PC-9 (cell line): ENCODE measurements around the gene BAIAP2. TPM values are rescaled to one million over a fixed set of nuclear protein-coding genes. Genes with fewer than 3 reads are reported as not detected.

Experiments
- BruUV-seq: library from RNA; stranded (reverse); fragments of 400-500 nt; replicated peaks from 2 replicates; lab custom pipeline; 2021; lab: Mats Ljungman, UMichigan
- CTCF ChIA-PET: fragments of 300-600 bp; sonication (Branson Sonifier 250); formaldehyde crosslinking; loops from one replicate; lab custom pipeline; 2022; ENCODE audit warnings: antibody characterized with exemption; lab: Charles Lee
- POLR2A ChIA-PET: fragments of 300-600 bp; sonication (Branson Sonifier 250); formaldehyde crosslinking; loops from one replicate; lab custom pipeline; 2022; ENCODE audit warnings: antibody characterized with exemption; ENCODE audit not compliant: unreplicated experiment; lab: Charles Lee
- DNase-seq, 2 experiments: peaks; one replicate each; pipeline versions ENCODE4 v3.0.0 to v3.0.0-alpha.2; 2015 to 2022; ENCODE audit warnings: mixed read lengths in 1 of 2
- H2AFZ ChIP-seq: fragments of 200-600 bp; sonication (generic); 2 replicates; pipeline ENCODE4 v1.8.1; 2017; ENCODE audit warnings: antibody characterized with exemption
- H3F3A ChIP-seq: fragments of 200-600 bp; sonication (generic); 2 replicates; pipeline ENCODE4 v1.8.1; 2017; ENCODE audit warnings: antibody characterized with exemption, mild to moderate bottlenecking, low read depth; ENCODE audit not compliant: insufficient read depth
- H3K27ac ChIP-seq: fragments of 200-600 bp; sonication (generic); 2 replicates; pipeline ENCODE4 v1.6.1; 2016; ENCODE audit warnings: mixed run types
- H3K27me3 ChIP-seq: fragments of 200-600 bp; sonication (generic); 2 replicates; pipeline ENCODE4 v1.6.1; 2016; ENCODE audit warnings: low read depth, mixed run types; ENCODE audit not compliant: insufficient read depth
- H3K36me3 ChIP-seq: fragments of 200-600 bp; sonication (generic); 2 replicates; pipeline ENCODE4 v1.6.1; 2016; ENCODE audit warnings: low read depth, mixed run types
- H3K4me1 ChIP-seq: fragments of 200-600 bp; sonication (generic); replicated peaks from 2 replicates; pipeline ENCODE4 v1.6.1; 2016; ENCODE audit warnings: mixed run types; ENCODE audit not compliant: insufficient read depth
- H3K4me2 ChIP-seq: fragments of 200-600 bp; sonication (generic); 2 replicates; pipeline ENCODE4 v1.6.1; 2017; ENCODE audit warnings: mixed run types
- H3K4me3 ChIP-seq: fragments of 200-600 bp; sonication (generic); 2 replicates; pipeline ENCODE4 v1.6.1; 2016; ENCODE audit warnings: mixed run types
- H3K79me2 ChIP-seq: fragments of 200-600 bp; sonication (generic); 2 replicates; pipeline ENCODE4 v1.6.1; 2017; ENCODE audit warnings: low read depth, mixed run types
- H3K9me2 ChIP-seq: fragments of 200-600 bp; sonication (generic); 2 replicates; pipeline ENCODE4 v1.8.1; 2017; ENCODE audit warnings: mild to moderate bottlenecking; ENCODE audit not compliant: insufficient read depth
- H3K9me3 ChIP-seq: fragments of 200-600 bp; sonication (generic); 2 replicates; pipeline ENCODE4 v1.8.1; 2016; ENCODE audit warnings: low read depth; ENCODE audit not compliant: insufficient read depth
- H4K20me1 ChIP-seq: fragments of 200-600 bp; sonication (generic); 2 replicates; pipeline ENCODE4 v1.8.1; 2017; ENCODE audit not compliant: insufficient read depth
- EZH2 ChIP-seq: fragments of 200-600 bp; sonication (generic); IDR thresholded peaks from 2 replicates; pipeline ENCODE4 v1.8.0; 2017; ENCODE audit warnings: antibody characterized with exemption, low read depth
- intact Hi-C: fragments of 100-400 bp; cut with micrococcal nuclease; formaldehyde crosslinking; loops from one replicate; pipeline ENCODE4 v1.10.0; 2022; ENCODE audit not compliant: unreplicated experiment
- total RNA-seq: library from RNA; stranded (reverse); gene quantifications from 2 replicates; pipeline ENCODE4 v1.2.3, GENCODE V29; 2021
- TF ChIP-seq, protein P1 (sequence below): fragments of 200-600 bp; sonication (generic); conservative IDR thresholded peaks from 2 replicates; pipeline ENCODE4 v1.6.1; 2017; ENCODE audit warnings: mixed run types, antibody characterized with exemption, mild to moderate bottlenecking, moderate library complexity

BAIAP2 gene
- total RNA-seq, 1 experiment from 2014 or later, result 125 TPM

DNA sequence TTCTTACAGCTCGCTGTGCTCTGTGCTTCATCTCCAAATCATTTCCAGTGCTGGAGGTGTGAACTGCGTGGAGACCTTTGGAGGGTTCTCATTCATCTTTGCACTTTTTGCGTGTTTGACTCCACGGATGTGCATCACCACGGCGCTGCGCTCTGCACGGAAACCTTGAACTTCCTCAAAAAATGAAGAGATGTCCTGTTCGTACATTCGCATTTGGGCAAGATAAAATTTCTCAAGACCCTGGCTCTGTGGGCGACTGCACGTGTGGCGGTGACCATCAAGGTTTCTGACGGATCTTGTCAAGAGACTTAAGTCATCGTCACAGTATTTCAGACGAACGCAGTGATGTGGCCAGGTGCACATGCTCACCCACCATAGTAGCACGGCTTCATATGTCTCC is 120.0 kb downstream of the BAIAP2 start:
- intact Hi-C loops, result no loop called here
- no TSS peak for BruUV-seq
- H3K36me3 ChIP-seq, result no peaks in the 10 kb centered on the region
- no peaks in the 10 kb centered on the region for H3K9me2 ChIP-seq
- no peaks in the 10 kb centered on the region for H3K79me2 ChIP-seq
- H4K20me1 ChIP-seq, result no peaks in the 10 kb centered on the region
- no peak overlapping the region for H3K4me3 ChIP-seq
- no peaks in the 10 kb centered on the region for H3F3A ChIP-seq
- no peak overlapping the region for H3K27ac ChIP-seq
- ChIA-PET CTCF (no interaction called here), POLR2A (no interaction called here)
- no peak overlapping the region for H2AFZ ChIP-seq
- no peaks in the 10 kb centered on the region for H3K9me3 ChIP-seq
- H3K27me3 ChIP-seq, result peaks cover 30% of the 10 kb centered on the region; the same call in 1 of the 2 replicates
- no peaks in the 10 kb centered on the region for H3K4me1 ChIP-seq
- H3K4me2 ChIP-seq, result no peak overlapping the region
- no peak for TF ChIP-seq EZH2
- TF ChIP-seq, protein P1, sequence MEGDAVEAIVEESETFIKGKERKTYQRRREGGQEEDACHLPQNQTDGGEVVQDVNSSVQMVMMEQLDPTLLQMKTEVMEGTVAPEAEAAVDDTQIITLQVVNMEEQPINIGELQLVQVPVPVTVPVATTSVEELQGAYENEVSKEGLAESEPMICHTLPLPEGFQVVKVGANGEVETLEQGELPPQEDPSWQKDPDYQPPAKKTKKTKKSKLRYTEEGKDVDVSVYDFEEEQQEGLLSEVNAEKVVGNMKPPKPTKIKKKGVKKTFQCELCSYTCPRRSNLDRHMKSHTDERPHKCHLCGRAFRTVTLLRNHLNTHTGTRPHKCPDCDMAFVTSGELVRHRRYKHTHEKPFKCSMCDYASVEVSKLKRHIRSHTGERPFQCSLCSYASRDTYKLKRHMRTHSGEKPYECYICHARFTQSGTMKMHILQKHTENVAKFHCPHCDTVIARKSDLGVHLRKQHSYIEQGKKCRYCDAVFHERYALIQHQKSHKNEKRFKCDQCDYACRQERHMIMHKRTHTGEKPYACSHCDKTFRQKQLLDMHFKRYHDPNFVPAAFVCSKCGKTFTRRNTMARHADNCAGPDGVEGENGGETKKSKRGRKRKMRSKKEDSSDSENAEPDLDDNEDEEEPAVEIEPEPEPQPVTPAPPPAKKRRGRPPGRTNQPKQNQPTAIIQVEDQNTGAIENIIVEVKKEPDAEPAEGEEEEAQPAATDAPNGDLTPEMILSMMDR, result no peak
- DNase-seq, result no peak

DNA sequence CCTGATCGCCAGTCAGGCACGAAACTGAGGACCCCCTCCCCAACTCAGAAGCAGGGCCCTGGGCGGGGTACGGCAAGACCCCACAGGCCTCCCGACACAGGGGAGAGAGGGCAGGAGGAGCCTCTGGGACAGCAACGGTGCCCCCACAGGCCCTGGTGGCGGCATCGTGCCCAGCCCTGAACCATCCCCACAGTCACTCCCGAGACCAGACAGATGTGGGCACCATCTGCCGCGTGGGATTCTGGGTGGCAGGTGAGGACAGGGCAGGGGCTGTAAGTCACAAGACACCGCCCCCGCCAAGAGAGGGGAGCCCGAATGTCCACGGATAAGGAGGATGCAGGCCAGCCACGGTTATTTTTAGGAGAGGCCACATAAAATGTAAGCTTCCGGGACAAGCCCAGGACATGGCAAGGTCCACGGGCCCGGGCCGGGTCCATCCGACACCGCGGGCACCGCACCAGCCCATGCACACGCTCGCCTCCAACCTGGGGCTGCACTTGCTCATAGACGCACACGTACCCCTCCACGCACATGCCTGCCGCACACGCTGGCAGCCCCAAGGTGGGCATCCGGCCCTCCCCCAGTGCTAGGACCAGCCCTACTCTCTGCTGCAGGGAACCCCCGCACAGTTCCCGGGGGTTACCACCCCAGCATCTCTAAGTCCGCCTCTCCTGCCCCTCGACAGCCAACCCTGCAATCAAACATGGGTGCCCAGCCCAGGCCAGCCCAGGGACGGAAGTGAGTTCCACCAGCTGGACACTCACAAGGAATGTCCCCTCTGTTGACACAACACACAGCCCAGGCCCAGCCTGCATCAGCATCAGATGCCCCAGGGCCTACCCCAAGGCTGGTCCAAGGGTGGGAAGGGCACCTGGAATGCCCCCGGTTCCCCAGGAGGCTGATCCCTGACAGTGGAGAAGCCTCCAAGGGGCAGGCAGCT is 122.2 kb downstream of the BAIAP2 start:
- no peak for TF ChIP-seq EZH2
- TF ChIP-seq, protein P1, result no peak
- Histone ChIP-seq H3K9me2 (no peaks in the 10 kb centered on the region), H3K27me3 (peaks cover 20% of the 10 kb centered on the region; the same call in 1 of the 2 replicates), H3K79me2 (no peaks in the 10 kb centered on the region), H3K36me3 (no peaks in the 10 kb centered on the region), H3K4me2 (no peak overlapping the region), H3K9me3 (no peaks in the 10 kb centered on the region), H2AFZ (no peak overlapping the region), H3F3A (no peaks in the 10 kb centered on the region), H3K4me3 (no peak overlapping the region), H3K27ac (no peak overlapping the region), H4K20me1 (no peaks in the 10 kb centered on the region), H3K4me1 (no peaks in the 10 kb centered on the region)
- BruUV-seq, result no TSS peak
- POLR2A ChIA-PET, result no interaction called here
- no peak for DNase-seq
- intact Hi-C loops, result no loop called here
- CTCF ChIA-PET, result no interaction called here

DNA sequence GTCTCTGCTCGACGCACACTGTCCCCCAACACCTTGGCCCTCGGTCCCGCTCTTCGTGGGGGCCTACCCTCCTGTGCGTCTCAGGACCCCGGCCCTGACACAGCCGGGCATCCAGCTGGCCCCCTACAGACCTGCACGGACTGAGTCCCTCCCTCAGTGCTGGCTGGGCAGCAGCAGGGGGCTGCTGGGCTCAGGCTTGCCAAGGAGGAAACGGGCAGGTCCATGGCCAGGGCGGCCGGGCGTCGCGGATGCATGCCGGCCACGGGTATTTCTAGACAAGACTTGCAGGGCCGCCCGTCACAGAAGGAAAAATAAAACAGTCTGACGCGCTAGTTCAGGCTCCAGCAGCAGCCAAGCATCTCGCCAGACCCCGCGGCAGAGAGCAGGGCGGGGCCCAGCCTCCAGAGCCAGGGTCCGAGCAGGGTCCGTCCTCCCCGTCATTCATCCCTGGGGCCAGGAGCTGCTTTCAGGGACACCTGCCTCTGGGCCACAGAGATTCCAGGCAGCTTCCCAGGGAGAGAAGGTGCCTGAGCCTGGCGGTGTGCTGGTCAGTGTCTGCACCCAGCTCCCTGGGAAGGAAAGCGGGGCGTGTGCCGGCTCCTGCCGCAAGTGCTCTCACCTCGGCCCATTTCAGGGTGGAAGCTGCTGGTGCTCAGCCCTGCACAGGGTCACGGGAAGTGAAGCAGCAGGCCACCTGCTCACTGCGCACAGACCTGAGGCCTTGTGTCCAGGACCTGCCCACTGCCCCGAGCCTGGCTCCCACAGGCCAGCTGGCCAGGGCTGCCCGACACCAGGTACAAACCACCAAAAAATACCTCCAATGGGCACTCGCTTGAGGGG is 123.1 kb downstream of the BAIAP2 start:
- Histone ChIP-seq H3K9me3 (no peaks in the 10 kb centered on the region), H3K27me3 (peaks cover 15% of the 10 kb centered on the region; the same call in 1 of the 2 replicates), H3K36me3 (no peaks in the 10 kb centered on the region), H3K4me3 (no peak overlapping the region), H4K20me1 (no peaks in the 10 kb centered on the region), H2AFZ (no peak overlapping the region), H3K79me2 (no peaks in the 10 kb centered on the region), H3K4me2 (no peak overlapping the region), H3K4me1 (no peaks in the 10 kb centered on the region), H3K27ac (no peak overlapping the region), H3F3A (no peaks in the 10 kb centered on the region), H3K9me2 (no peaks in the 10 kb centered on the region)
- ChIA-PET POLR2A (no interaction called here), CTCF (no interaction called here)
- TF ChIP-seq, protein P1, result no peak
- TF ChIP-seq EZH2, result no peak
- no peak for DNase-seq
- no TSS peak for BruUV-seq
- intact Hi-C loops, result no loop called here
